Measurements from ENCODE around the gene IQSEC1. TPM values are rescaled to one million over a fixed set of nuclear protein-coding genes. Genes with fewer than 3 reads are reported as not detected.

Gene IQSEC1
- total RNA-seq, 1 experiment from 2014 or later: 28.1 TPM

DNA sequence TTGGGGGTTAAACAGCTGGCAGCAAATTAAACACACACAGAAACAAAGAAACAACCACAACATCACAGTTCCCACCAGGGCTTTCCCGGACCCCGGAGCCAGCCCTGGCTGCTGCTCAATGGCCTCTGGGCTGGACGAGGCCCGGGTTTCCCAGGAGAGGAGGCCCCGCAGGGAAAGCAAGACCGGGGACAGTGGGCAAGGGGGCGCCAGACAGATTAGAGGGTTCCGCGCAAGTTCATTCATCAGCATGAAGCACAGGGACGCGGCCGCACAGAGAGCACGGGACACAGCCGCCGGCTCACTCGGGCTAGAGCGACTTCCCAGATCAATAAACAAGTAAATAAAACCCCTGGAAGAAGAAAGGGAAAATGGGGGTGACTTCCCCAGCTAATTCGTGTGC lies 165.5 kb downstream of the IQSEC1 start:
- no peak overlapping the region for H3K4me2 ChIP-seq (ENCODE audit: low read length)
- H3K27me3 ChIP-seq (ENCODE audit: insufficient read depth, low read length): no peaks in the 10 kb centered on the region
- H3K79me2 ChIP-seq (ENCODE audit: insufficient read depth, low read length): no peaks in the 10 kb centered on the region
- intact Hi-C loops (cut with micrococcal nuclease): no loop called here
- POLR2A ChIA-PET: no interaction called here
- no peak for TF ChIP-seq REST (IDR thresholded peaks at IDR 0.05; ENCODE audit: low read depth)
- TF ChIP-seq ZNF274 (IDR thresholded peaks at IDR 0.05; ENCODE audit: low read depth, low read length): no peak
- H3K9me3 ChIP-seq (ENCODE audit: control insufficient read depth in 1 of 2, insufficient read depth in 1 of 2, low read depth in 1 of 2, low read length in 2 of 2): no peaks in the 10 kb centered on the region
- no peak overlapping the region for H3K9ac ChIP-seq (ENCODE audit: low read length)
- H3K4me1 ChIP-seq (ENCODE audit: control insufficient read depth in 1 of 2, insufficient read depth in 2 of 2, low read length in 2 of 2): no peaks in the 10 kb centered on the region
- no peak for DNase-seq (ENCODE audit: low read depth, low spot score)
- RAD21 ChIA-PET (ENCODE audit: low non-redundant PET in 1 of 2, low total read pairs in 2 of 2, uncharacterized antibody in 2 of 2, unreplicated experiment in 2 of 2): no interaction called here
- H3K27ac ChIP-seq (ENCODE audit: low read depth, low read length): no peak overlapping the region
- H2AFZ ChIP-seq (ENCODE audit: low read depth, low read length, poor library complexity, severe bottlenecking): no peak overlapping the region
- CTCF ChIA-PET: no interaction called here
- BruUV-seq (replicated peaks): no TSS peak
- no peak for ATAC-seq
- H3K36me3 ChIP-seq (ENCODE audit: control insufficient read depth in 1 of 2, insufficient read depth in 2 of 2, low read length in 2 of 2): peaks cover 0 to 13% of the 10 kb centered on the region in 2 experiments; a peak in 2 of 4 replicates
- H3K9me2 ChIP-seq (ENCODE audit: insufficient read depth): no peaks in the 10 kb centered on the region
- H4K20me1 ChIP-seq (ENCODE audit: insufficient read depth): no peaks in the 10 kb centered on the region
- no peak overlapping the region for H3K4me3 ChIP-seq (replicated peaks in 1 of 2; ENCODE audit: low read depth in 1 of 2, low read length in 2 of 2)

GRCh38 chr3:12907296-12907695 lies 165.9 kb downstream of the IQSEC1 start:
- no TSS peak for BruUV-seq (replicated peaks)
- Histone ChIP-seq H3K27ac (ENCODE audit: low read depth, low read length) (no peak overlapping the region), H3K27me3 (ENCODE audit: insufficient read depth, low read length) (no peaks in the 10 kb centered on the region), H4K20me1 (ENCODE audit: insufficient read depth) (no peaks in the 10 kb centered on the region), H3K9ac (ENCODE audit: low read length) (no peak overlapping the region), H3K9me2 (ENCODE audit: insufficient read depth) (no peaks in the 10 kb centered on the region), H3K9me3 (ENCODE audit: control insufficient read depth in 1 of 2, insufficient read depth in 1 of 2, low read depth in 1 of 2, low read length in 2 of 2) (no peaks in the 10 kb centered on the region), H3K4me1 (ENCODE audit: control insufficient read depth in 1 of 2, insufficient read depth in 2 of 2, low read length in 2 of 2) (no peaks in the 10 kb centered on the region), H3K79me2 (ENCODE audit: insufficient read depth, low read length) (no peaks in the 10 kb centered on the region), H3K4me3 (replicated peaks in 1 of 2; ENCODE audit: low read depth in 1 of 2, low read length in 2 of 2) (no peak overlapping the region), H2AFZ (ENCODE audit: low read depth, low read length, poor library complexity, severe bottlenecking) (no peak overlapping the region), H3K36me3 (ENCODE audit: control insufficient read depth in 1 of 2, insufficient read depth in 2 of 2, low read length in 2 of 2) (peaks cover 0 to 13% of the 10 kb centered on the region in 2 experiments; a peak in 2 of 4 replicates), H3K4me2 (ENCODE audit: low read length) (no peak overlapping the region)
- ATAC-seq (no peak), DNase-seq (ENCODE audit: low read depth, low spot score) (no peak)
- TF ChIP-seq REST (IDR thresholded peaks at IDR 0.05; ENCODE audit: low read depth) (no peak), POLR2AphosphoS5 (IDR thresholded peaks at IDR 0.05; ENCODE audit: low read depth, low read length) (no peak), FOSL1 (IDR thresholded peaks at IDR 0.05; ENCODE audit: low read depth) (no peak)
- CTCF ChIA-PET: no interaction called here
- RAD21 ChIA-PET (ENCODE audit: low non-redundant PET in 1 of 2, low total read pairs in 2 of 2, uncharacterized antibody in 2 of 2, unreplicated experiment in 2 of 2): no interaction called here
- intact Hi-C loops (cut with micrococcal nuclease): no loop called here
- POLR2A ChIA-PET: no interaction called here
